H9 (cell line): ENCODE results near the gene SPDL1. TPM values are rescaled to one million over a fixed set of nuclear protein-coding genes. Genes with fewer than 3 reads are reported as not detected.

Experiments used
- DNase-seq: peaks from one replicate; pipeline ENCODE4 v3.0.0-alpha.2; 2017
- H2AFZ ChIP-seq: one replicate; pipeline ENCODE4 v1.6.1; 2013; ENCODE audit warnings: mild to moderate bottlenecking, low read length, control low read depth, moderate library complexity
- H2AK5ac ChIP-seq: 2 replicates; pipeline ENCODE4 v1.6.1; 2013; ENCODE audit warnings: low read length, control low read depth, mixed read lengths; ENCODE audit not compliant: insufficient read length
- H2BK120ac ChIP-seq: one replicate; pipeline ENCODE4 v1.6.1; 2013; ENCODE audit warnings: low read depth, mild to moderate bottlenecking, low read length, control low read depth, inconsistent platforms; ENCODE audit not compliant: poor library complexity, severe bottlenecking
- H2BK12ac ChIP-seq: 2 replicates; pipeline ENCODE4 v1.6.1; 2013; ENCODE audit warnings: low read length, control low read depth, mixed read lengths, low read depth; ENCODE audit not compliant: insufficient read length
- H2BK15ac ChIP-seq: 2 replicates; pipeline ENCODE4 v1.6.1; 2013; ENCODE audit warnings: low read depth, low read length, control low read depth
- H2BK20ac ChIP-seq: one replicate; pipeline ENCODE4 v1.6.1; 2013; ENCODE audit warnings: low read depth, mild to moderate bottlenecking, low read length, control low read depth, inconsistent platforms; ENCODE audit not compliant: poor library complexity, severe bottlenecking
- H2BK5ac ChIP-seq: 2 replicates; pipeline ENCODE4 v1.6.1; 2013; ENCODE audit warnings: low read length, control low read depth, mixed read lengths; ENCODE audit not compliant: insufficient read length
- H3K14ac ChIP-seq: 2 replicates; pipeline ENCODE4 v1.6.1; 2013; ENCODE audit warnings: low read length, control low read depth; ENCODE audit not compliant: insufficient read depth
- H3K18ac ChIP-seq: 2 replicates; pipeline ENCODE4 v1.6.1; 2013; ENCODE audit warnings: low read depth, mild to moderate bottlenecking, mixed read lengths, low read length, control low read depth; ENCODE audit not compliant: insufficient read length
- H3K23ac ChIP-seq: 2 replicates; pipeline ENCODE4 v1.6.1; 2013; ENCODE audit warnings: low read length, control low read depth, mixed read lengths, low read depth; ENCODE audit not compliant: insufficient read length
- H3K23me2 ChIP-seq: 2 replicates; pipeline ENCODE4 v1.6.1; 2013; ENCODE audit warnings: low read depth, mild to moderate bottlenecking, mixed read lengths, low read length, control low read depth; ENCODE audit not compliant: insufficient read length, poor library complexity, severe bottlenecking
- H3K27ac ChIP-seq: 2 replicates; pipeline ENCODE4 v1.5.1; 2013; ENCODE audit warnings: low read length, control low read depth, mixed read lengths, low read depth; ENCODE audit not compliant: insufficient read length
- H3K27me3 ChIP-seq: 2 replicates; pipeline ENCODE4 v1.6.1; 2013; ENCODE audit warnings: low read length, control low read depth, inconsistent platforms; ENCODE audit not compliant: insufficient read depth
- H3K4ac ChIP-seq: 2 replicates; pipeline ENCODE4 v1.6.1; 2013; ENCODE audit warnings: low read depth, mild to moderate bottlenecking, control low read depth, inconsistent platforms, low read length, moderate library complexity
- H3K4me1 ChIP-seq: 2 replicates; pipeline ENCODE4 v1.6.1; 2013; ENCODE audit warnings: low read length, control low read depth, inconsistent platforms; ENCODE audit not compliant: insufficient read depth
- H3K4me2 ChIP-seq: 2 replicates; pipeline ENCODE4 v1.6.1; 2013; ENCODE audit warnings: low read length, control low read depth, mixed read lengths; ENCODE audit not compliant: insufficient read length, insufficient read depth
- H3K56ac ChIP-seq: 2 replicates; pipeline ENCODE4 v1.6.1; 2013; ENCODE audit warnings: low read depth, mild to moderate bottlenecking, mixed read lengths, low read length, control low read depth; ENCODE audit not compliant: insufficient read length
- H3K79me1 ChIP-seq: 2 replicates; pipeline ENCODE4 v1.6.1; 2013; ENCODE audit warnings: low read depth, mild to moderate bottlenecking, moderate library complexity, low read length, control low read depth, inconsistent platforms; ENCODE audit not compliant: insufficient read depth, poor library complexity, severe bottlenecking
- H3K79me2 ChIP-seq: 2 replicates; pipeline ENCODE4 v1.6.1; 2013; ENCODE audit warnings: low read length, control low read depth, inconsistent platforms; ENCODE audit not compliant: insufficient read depth
- H3K9ac ChIP-seq: 2 replicates; pipeline ENCODE4 v1.6.1; 2013; ENCODE audit warnings: low read length, control low read depth, mixed read lengths; ENCODE audit not compliant: insufficient read length; ENCODE audit errors: extremely low read depth
- H3K9me3 ChIP-seq: one replicate; pipeline ENCODE4 v1.6.1; 2013; ENCODE audit warnings: low read depth, low read length, inconsistent platforms; ENCODE audit not compliant: control insufficient read depth
- H3T11ph ChIP-seq: one replicate; pipeline ENCODE4 v1.6.1; 2013; ENCODE audit warnings: mild to moderate bottlenecking, low read length, control low read depth, inconsistent platforms
- H4K20me1 ChIP-seq: one replicate; pipeline ENCODE4 v1.6.1; 2013; ENCODE audit not compliant: control insufficient read depth, insufficient read length, insufficient read depth
- H4K5ac ChIP-seq: 2 replicates; pipeline ENCODE4 v1.6.1; 2013; ENCODE audit warnings: low read depth, mild to moderate bottlenecking, mixed read lengths, low read length, control low read depth; ENCODE audit not compliant: insufficient read length
- H4K8ac ChIP-seq: replicated peaks from 2 replicates; pipeline ENCODE4 v1.6.1; 2013; ENCODE audit warnings: low read length, control low read depth, mixed read lengths, low read depth; ENCODE audit not compliant: insufficient read length
- H4K91ac ChIP-seq: 2 replicates; pipeline ENCODE4 v1.6.1; 2013; ENCODE audit warnings: low read depth, mild to moderate bottlenecking, moderate library complexity, mixed read lengths, low read length, control low read depth; ENCODE audit not compliant: insufficient read length
- H3K27ac Mint-ChIP-seq, 3 experiments: 2 replicates in 2 of 3; 3 replicates in 1 of 3; pipeline ENCODE4 v1.8.0; 2020 to 2021; ENCODE audit warnings: mixed read lengths in 3 of 3, mild to moderate bottlenecking in 1 of 3, moderate library complexity in 1 of 3
- H3K27me3 Mint-ChIP-seq: 2 replicates; pipeline ENCODE4 v1.8.0; 2021; ENCODE audit warnings: low read depth, mild to moderate bottlenecking, moderate library complexity, mixed read lengths
- H3K36me3 Mint-ChIP-seq, 3 experiments: 2 replicates in 2 of 3; 3 replicates in 1 of 3; pipeline ENCODE4 v1.8.0; 2020 to 2021; ENCODE audit warnings: low read depth in 3 of 3, mixed read lengths in 3 of 3; ENCODE audit not compliant: insufficient read depth in 1 of 3
- H3K4me1 Mint-ChIP-seq, 2 experiments: 2 replicates each; pipeline ENCODE4 v1.8.0; 2020; ENCODE audit warnings: mixed read lengths in 2 of 2
- H3K4me3 Mint-ChIP-seq, 2 experiments: 2 replicates in 1 of 2; 3 replicates in 1 of 2; pipeline ENCODE4 v1.8.0; 2020 to 2021; ENCODE audit warnings: mild to moderate bottlenecking in 2 of 2, mixed read lengths in 2 of 2, moderate library complexity in 1 of 2
- H3K9me3 Mint-ChIP-seq, 2 experiments: 2 replicates in 1 of 2; 3 replicates in 1 of 2; pipeline ENCODE4 v1.8.0; 2020; ENCODE audit warnings: mild to moderate bottlenecking in 2 of 2, mixed read lengths in 2 of 2, moderate library complexity in 1 of 2
- CTCF ChIP-seq: fragments of 200-600 bp; sonication (generic); conservative IDR thresholded peaks from 3 replicates; pipeline ENCODE4 v1.8.0; 2021; ENCODE audit warnings: antibody characterized with exemption, mild to moderate bottlenecking
- WGBS: extraction: QIAGEN DNeasy Blood & Tissue Kit; methylation state at CpG from one replicate; pipeline ENCODE4 v1.1.7; 2013; ENCODE audit warnings: missing lambda C conversion rate, low lambda C conversion rate, mixed read lengths; ENCODE audit not compliant: insufficient read length; ENCODE audit errors: extremely low coverage; 5-methylcytosine and 5-hydroxymethylcytosine counted together
- total RNA-seq: library from RNA; stranded (reverse); gene quantifications from 2 replicates; pipeline ENCODE4 v1.2.1, GENCODE V29; 2021

The SPDL1 gene
- total RNA-seq, 1 experiment from 2014 or later = 49.4 TPM

- no peaks in the 10 kb centered on the region for H3K79me1 ChIP-seq
- no CpG with 5 or more reads among the region's 2 CpGs for WGBS
- H3T11ph ChIP-seq = no peak overlapping the region
- no peak overlapping the region for H2BK5ac ChIP-seq
- no peak overlapping the region for H3K27ac Mint-ChIP-seq
- H3K4me3 Mint-ChIP-seq = no peak overlapping the region
- no peaks in the 10 kb centered on the region for H4K20me1 ChIP-seq
- H4K5ac ChIP-seq = no peak overlapping the region
- no peaks in the 10 kb centered on the region for H3K23me2 ChIP-seq
- H3K36me3 Mint-ChIP-seq = no peaks in the 10 kb centered on the region
- H3K27me3 ChIP-seq = no peaks in the 10 kb centered on the region
- peaks cover 1% of the 10 kb centered on the region; the same call in 1 of the 2 replicates for H3K27me3 Mint-ChIP-seq
- no peak overlapping the region for H3K18ac ChIP-seq
- no peak overlapping the region for H2AFZ ChIP-seq
- H3K56ac ChIP-seq = no peak overlapping the region
- H4K8ac ChIP-seq = no peak overlapping the region
- H3K4ac ChIP-seq = no peak overlapping the region
- TF ChIP-seq CTCF = no peak
- H3K9me3 ChIP-seq = no peaks in the 10 kb centered on the region
- no peak for DNase-seq
- H3K4me1 ChIP-seq = no peaks in the 10 kb centered on the region
- no peak overlapping the region for H3K23ac ChIP-seq
- no peak overlapping the region for H2AK5ac ChIP-seq
- no peak overlapping the region for H4K91ac ChIP-seq
- no peak overlapping the region for H3K14ac ChIP-seq
- H2BK120ac ChIP-seq = no peak overlapping the region
- no peak overlapping the region for H3K9ac ChIP-seq
- H3K9me3 Mint-ChIP-seq = peaks cover 2% of the 10 kb centered on the region in 2 experiments; a peak in 2 of 5 replicates
- H2BK15ac ChIP-seq = no peak overlapping the region
- no peak overlapping the region for H3K4me2 ChIP-seq
- H3K4me1 Mint-ChIP-seq = no peaks in the 10 kb centered on the region
- no peak overlapping the region for H2BK20ac ChIP-seq
- no peak overlapping the region for H3K27ac ChIP-seq
- no peak overlapping the region for H2BK12ac ChIP-seq
- no peaks in the 10 kb centered on the region for H3K79me2 ChIP-seq
Observed at GRCh38 chr5:169628892-169629291, 45.3 kb downstream of the SPDL1 start.
